Neural crest cell (in vitro differentiated cells): ENCODE results near the gene E2F3. TPM values are rescaled to one million over a fixed set of nuclear protein-coding genes. Genes with fewer than 3 reads are reported as not detected.

Experiments
- DNase-seq: peaks from one replicate; pipeline ENCODE4 v3.0.0; 2021; ENCODE audit warnings: low read depth, mixed read lengths, low spot score
- H3K27ac Mint-ChIP-seq: one replicate; pipeline ENCODE4 v1.8.0; 2021; ENCODE audit warnings: mild to moderate bottlenecking, mixed read lengths; ENCODE audit not compliant: unreplicated experiment
- H3K27me3 Mint-ChIP-seq: 2 replicates; pipeline ENCODE4 v1.8.0; 2021; ENCODE audit warnings: low read depth, mild to moderate bottlenecking, mixed read lengths
- H3K36me3 Mint-ChIP-seq: 2 replicates; pipeline ENCODE4 v1.8.0; 2021; ENCODE audit warnings: low read depth, mild to moderate bottlenecking, mixed read lengths
- H3K4me1 Mint-ChIP-seq: 2 replicates; pipeline ENCODE4 v1.8.0; 2021; ENCODE audit warnings: mixed read lengths
- H3K4me3 Mint-ChIP-seq: one replicate; pipeline ENCODE4 v1.8.0; 2021; ENCODE audit warnings: mild to moderate bottlenecking, mixed read lengths
- H3K9me3 Mint-ChIP-seq: 2 replicates; pipeline ENCODE4 v1.8.0; 2021; ENCODE audit warnings: mixed read lengths
- CTCF ChIP-seq: fragments of 200-600 bp; sonication (generic); conservative IDR thresholded peaks from 2 replicates; pipeline ENCODE4 v1.5.0; 2021; ENCODE audit warnings: antibody characterized with exemption, mild to moderate bottlenecking
- total RNA-seq: library from RNA; stranded (reverse); gene quantifications from 2 replicates; pipeline ENCODE4 v1.2.1, GENCODE V29; 2021

E2F3 gene
- total RNA-seq, 1 donor from 2014 or later: 43.8 TPM

- H3K27ac Mint-ChIP-seq: no peak overlapping the region
- H3K36me3 Mint-ChIP-seq: peaks cover 17% of the 10 kb centered on the region
- no peak for DNase-seq
- H3K27me3 Mint-ChIP-seq: no peaks in the 10 kb centered on the region
- H3K4me3 Mint-ChIP-seq: no peak overlapping the region
- peaks cover 19% of the 10 kb centered on the region for H3K4me1 Mint-ChIP-seq
- H3K9me3 Mint-ChIP-seq: peaks cover 2% of the 10 kb centered on the region
- no peak for TF ChIP-seq CTCF
Measured at GRCh38 chr6:20476501-20477043, 74.9 kb downstream of the E2F3 start.

DNA sequence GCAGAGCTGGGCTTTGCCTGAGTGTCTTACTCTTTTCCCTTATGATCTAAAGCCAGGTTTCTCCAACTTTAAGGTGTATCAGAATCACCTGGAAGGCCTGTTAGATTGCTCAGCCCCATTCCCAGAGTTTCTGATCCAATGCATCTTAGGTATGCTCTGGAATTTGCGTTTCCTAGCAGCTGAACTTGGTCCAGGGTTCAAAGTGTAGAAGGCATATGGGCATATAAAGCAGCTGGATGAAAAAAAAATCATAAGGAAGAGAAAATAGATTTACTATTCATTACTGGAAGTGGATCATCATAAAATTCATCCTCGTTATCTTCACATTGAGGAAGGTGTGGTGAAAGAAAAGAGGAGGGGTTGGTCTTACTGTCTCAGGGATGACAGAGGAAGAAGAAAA is 75.8 kb downstream of the E2F3 start:
- Mint-ChIP-seq H3K27me3 (no peaks in the 10 kb centered on the region), H3K27ac (peak overlapping the region; percentile 27), H3K4me3 (no peak overlapping the region)

DNA sequence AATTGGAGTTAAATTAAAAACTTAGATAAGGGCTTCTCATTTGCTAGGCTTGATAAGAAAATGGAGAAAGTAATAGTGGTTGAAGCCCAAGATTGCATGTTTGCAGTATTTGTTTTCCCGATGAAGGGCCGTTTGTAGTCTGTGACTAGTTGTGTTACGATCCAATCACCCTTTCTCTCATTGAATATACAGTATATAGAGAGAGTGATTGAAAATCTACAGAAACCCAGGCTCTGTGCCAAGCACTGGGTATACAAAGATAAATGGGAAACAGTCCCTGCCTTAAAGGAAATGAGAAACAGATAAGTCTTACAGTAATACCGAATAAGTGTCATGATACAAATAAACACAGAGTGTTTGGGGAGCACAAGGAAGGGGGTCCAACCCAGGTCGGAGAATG is 77.4 kb downstream of the E2F3 start:
- Mint-ChIP-seq H3K4me1 (peaks cover 36% of the 10 kb centered on the region), H3K36me3 (peaks cover 27% of the 10 kb centered on the region), H3K27ac (no peak overlapping the region), H3K9me3 (peaks cover 2% of the 10 kb centered on the region), H3K4me3 (no peak overlapping the region), H3K27me3 (no peaks in the 10 kb centered on the region)
- TF ChIP-seq CTCF: no peak
- DNase-seq: no peak

More for the DNA sequence above, 75.8 kb downstream of the E2F3 start:
- no peak for TF ChIP-seq CTCF
- H3K9me3 Mint-ChIP-seq: peaks cover 2% of the 10 kb centered on the region
- DNase-seq: no peak
- peaks cover 20% of the 10 kb centered on the region for H3K36me3 Mint-ChIP-seq
- peaks cover 21% of the 10 kb centered on the region for H3K4me1 Mint-ChIP-seq

DNA sequence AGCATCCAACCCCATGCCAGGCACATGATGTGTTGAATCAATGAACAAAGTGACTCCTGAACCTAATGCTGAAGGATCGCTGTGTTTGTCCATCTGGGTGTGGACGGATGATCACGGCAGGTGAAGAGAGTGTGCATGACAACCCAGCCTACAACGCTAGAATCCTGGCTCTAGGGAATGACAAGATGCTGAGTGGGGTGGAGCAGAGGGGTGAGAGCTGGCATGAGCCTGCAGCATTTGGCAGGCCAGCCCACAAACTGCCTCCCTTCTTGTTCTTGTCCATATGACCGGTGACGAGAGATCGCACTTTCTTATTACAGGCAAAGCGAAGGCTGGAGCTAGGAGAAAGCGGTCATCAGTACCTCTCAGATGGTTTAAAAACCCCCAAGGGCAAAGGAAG is 77.8 kb downstream of the E2F3 start:
- Mint-ChIP-seq H3K4me3 (no peak overlapping the region), H3K36me3 (peaks cover 27% of the 10 kb centered on the region), H3K9me3 (no peaks in the 10 kb centered on the region), H3K27ac (no peak overlapping the region), H3K27me3 (no peaks in the 10 kb centered on the region), H3K4me1 (peaks cover 41% of the 10 kb centered on the region)
- no peak for TF ChIP-seq CTCF
- no peak for DNase-seq

DNA sequence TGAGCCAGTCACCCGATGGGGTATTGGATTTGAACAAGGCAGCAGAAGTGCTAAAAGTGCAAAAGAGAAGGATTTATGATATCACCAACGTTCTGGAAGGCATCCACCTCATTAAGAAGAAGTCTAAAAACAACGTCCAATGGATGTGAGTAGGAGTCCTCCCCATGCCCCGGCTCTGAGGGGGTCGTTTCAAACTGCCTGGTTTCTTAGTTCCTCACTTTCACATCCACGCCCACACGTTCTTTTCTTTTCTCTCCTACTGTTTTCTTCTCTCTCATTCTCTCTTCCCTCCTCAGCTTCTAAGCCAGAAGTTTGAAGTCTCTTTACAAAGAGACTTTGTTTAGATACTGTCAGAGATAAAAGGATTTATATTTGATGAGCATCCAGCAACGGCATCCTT is 79.6 kb downstream of the E2F3 start:
- TF ChIP-seq CTCF: no peak
- H3K9me3 Mint-ChIP-seq: no peaks in the 10 kb centered on the region
- no peak for DNase-seq
- H3K36me3 Mint-ChIP-seq: peaks cover 27% of the 10 kb centered on the region
- no peak overlapping the region for H3K4me3 Mint-ChIP-seq
- H3K27me3 Mint-ChIP-seq: no peaks in the 10 kb centered on the region
- peaks cover 42% of the 10 kb centered on the region for H3K4me1 Mint-ChIP-seq
- no peak overlapping the region for H3K27ac Mint-ChIP-seq
